GM23248 (cell line): ENCODE measurements around the gene OSBPL6. TPM values are rescaled to one million over a fixed set of nuclear protein-coding genes. Genes with fewer than 3 reads are reported as not detected.

Experiments used
- DNase-seq: peaks from one replicate; pipeline ENCODE4 v3.0.0-alpha.2; 2015
- H2AFZ ChIP-seq: fragments of 200-600 bp; sonication (generic); 2 replicates; pipeline ENCODE4 v1.6.1; 2016; ENCODE audit warnings: antibody characterized with exemption
- H3F3A ChIP-seq: fragments of 200-600 bp; sonication (generic); 2 replicates; pipeline ENCODE4 v1.6.1; 2016; ENCODE audit warnings: mild to moderate bottlenecking, antibody characterized with exemption, mixed run types; ENCODE audit not compliant: insufficient read depth
- H3K27ac ChIP-seq: fragments of 200-600 bp; sonication (generic); 2 replicates; pipeline ENCODE4 v1.5.1; 2016; ENCODE audit warnings: mild to moderate bottlenecking
- H3K27me3 ChIP-seq: fragments of 200-600 bp; sonication (generic); replicated peaks from 2 replicates; pipeline ENCODE4 v1.6.1; 2016; ENCODE audit warnings: mild to moderate bottlenecking; ENCODE audit not compliant: insufficient read depth
- H3K36me3 ChIP-seq: fragments of 200-600 bp; sonication (generic); 2 replicates; pipeline ENCODE4 v1.6.1; 2016; ENCODE audit warnings: low read depth, mild to moderate bottlenecking
- H3K4me1 ChIP-seq: fragments of 200-600 bp; sonication (generic); 2 replicates; pipeline ENCODE4 v1.6.1; 2016; ENCODE audit warnings: mild to moderate bottlenecking; ENCODE audit not compliant: insufficient read depth
- H3K4me2 ChIP-seq: fragments of 200-600 bp; sonication (generic); one replicate; pipeline ENCODE4 v1.6.1; 2016; ENCODE audit warnings: mild to moderate bottlenecking; ENCODE audit not compliant: unreplicated experiment
- H3K4me3 ChIP-seq: fragments of 200-600 bp; sonication (generic); 2 replicates; pipeline ENCODE4 v1.5.1; 2016; ENCODE audit warnings: mild to moderate bottlenecking
- H3K79me2 ChIP-seq: fragments of 200-600 bp; sonication (generic); 2 replicates; pipeline ENCODE4 v1.6.1; 2016; ENCODE audit warnings: mild to moderate bottlenecking; ENCODE audit not compliant: insufficient read depth
- H3K9ac ChIP-seq: fragments of 200-600 bp; sonication (generic); 2 replicates; pipeline ENCODE4 v1.6.1; 2016; ENCODE audit warnings: mild to moderate bottlenecking
- H3K9me2 ChIP-seq: fragments of 200-600 bp; sonication (generic); 2 replicates; pipeline ENCODE4 v1.6.1; 2016; ENCODE audit warnings: mixed run types, mild to moderate bottlenecking, moderate library complexity; ENCODE audit not compliant: insufficient read depth
- H3K9me3 ChIP-seq: fragments of 200-600 bp; sonication (generic); one replicate; pipeline ENCODE4 v1.6.1; 2017; ENCODE audit warnings: low read depth
- H4K20me1 ChIP-seq: fragments of 200-600 bp; sonication (generic); 2 replicates; pipeline ENCODE4 v1.6.0; 2016; ENCODE audit not compliant: insufficient read depth
- EZH2 ChIP-seq: fragments of 200-600 bp; sonication (generic); IDR thresholded peaks from 2 replicates; pipeline ENCODE4 v1.6.1; 2018; ENCODE audit warnings: antibody characterized with exemption, mild to moderate bottlenecking; ENCODE audit not compliant: insufficient read depth, poor library complexity, severe bottlenecking
- EZH2phosphoT487 ChIP-seq: fragments of 200-600 bp; sonication (generic); IDR thresholded peaks from 2 replicates; pipeline ENCODE4 v1.6.1; 2018; ENCODE audit warnings: antibody characterized with exemption, moderate library complexity, mild to moderate bottlenecking, low read depth; ENCODE audit not compliant: insufficient read depth
- WGBS, 2 experiments: methylation state at CpG; one replicate each; pipeline ENCODE4 v1.1.6; 2015 to 2017; ENCODE audit warnings: low lambda C conversion rate in 2 of 2, low coverage in 1 of 2; ENCODE audit errors: missing lambda C conversion rate in 2 of 2; 5-methylcytosine and 5-hydroxymethylcytosine counted together
- in situ Hi-C: fragments of 300-500 bp; cut with MboI; formaldehyde crosslinking; loops from 2 replicates; pipeline ENCODE4 v1.15.0; 2020
- polyA plus RNA-seq: library from polyadenylated mRNA; unstranded; fragments of >200 nt; fragmentation: Nextera tagmentation; extraction: Ambion mirVana; gene quantifications from 2 replicates; pipeline ENCODE4 v1.2.1, GENCODE V29; 2016
- total RNA-seq: library from RNA; depleted of rRNA; stranded (reverse); fragments of >200 nt; shearing (Covaris generic); gene quantifications from 2 replicates; pipeline ENCODE4 v1.2.3, GENCODE V29; 2014

Gene OSBPL6
- total and polyA plus RNA-seq, 2 experiments from 2014 or later: 6.3 to 11.8 TPM

GRCh38 chr2:178301649-178302238, 107.4 kb downstream of the OSBPL6 start:
- in situ Hi-C loops: no loop called here
- H3K4me1 ChIP-seq: peaks cover 11% of the 10 kb centered on the region
- 66 to 67% methylated on average over 3 of the region's 3 CpGs for WGBS, 2 experiments

GRCh38 chr2:178304333-178304732, 110.0 kb downstream of the OSBPL6 start:
- Histone ChIP-seq H3K4me3 (no peak overlapping the region), H3F3A (no peaks in the 10 kb centered on the region), H3K9me3 (no peaks in the 10 kb centered on the region), H2AFZ (no peak overlapping the region), H3K4me2 (no peak overlapping the region), H3K27me3 (no peaks in the 10 kb centered on the region), H3K4me1 (no peaks in the 10 kb centered on the region), H3K9me2 (no peaks in the 10 kb centered on the region), H3K9ac (no peak overlapping the region), H3K27ac (no peak overlapping the region), H3K79me2 (no peaks in the 10 kb centered on the region), H3K36me3 (no peaks in the 10 kb centered on the region), H4K20me1 (no peaks in the 10 kb centered on the region)
- no peak for DNase-seq
- in situ Hi-C loops: no loop called here
- WGBS, 2 experiments: 64 to 69% methylated on average over 3 of the region's 3 CpGs
- TF ChIP-seq EZH2phosphoT487: no peak
- no peak for TF ChIP-seq EZH2

More at GRCh38 chr2:178301649-178302238, 107.4 kb downstream of the OSBPL6 start:
- H2AFZ ChIP-seq: no peak overlapping the region
- H3K9ac ChIP-seq: no peak overlapping the region
- TF ChIP-seq EZH2 (no peak), EZH2phosphoT487 (no peak)
- H3K27me3 ChIP-seq: no peaks in the 10 kb centered on the region
- H3K4me2 ChIP-seq: no peak overlapping the region
- H3K9me2 ChIP-seq: no peaks in the 10 kb centered on the region
- 0 out of 2 replicates have a peak, but pooled peaks cover 5% of the 10 kb centered on the region for H3F3A ChIP-seq
- no peaks in the 10 kb centered on the region for H3K36me3 ChIP-seq
- H3K27ac ChIP-seq: no peak overlapping the region
- H3K79me2 ChIP-seq: no peaks in the 10 kb centered on the region
- no peak for DNase-seq
- H4K20me1 ChIP-seq: no peaks in the 10 kb centered on the region
- no peak overlapping the region for H3K4me3 ChIP-seq
- H3K9me3 ChIP-seq: no peaks in the 10 kb centered on the region

GRCh38 chr2:178306352-178307073, 112.2 kb downstream of the OSBPL6 start:
- H3K27me3 ChIP-seq: no peaks in the 10 kb centered on the region
- DNase-seq: peak; percentile 68
- H4K20me1 ChIP-seq: no peaks in the 10 kb centered on the region
- 37 to 39% methylated on average over 8 of the region's 8 CpGs for WGBS, 2 experiments
- no peak overlapping the region for H3K9ac ChIP-seq
- no peaks in the 10 kb centered on the region for H3K4me1 ChIP-seq
- no peaks in the 10 kb centered on the region for H3K36me3 ChIP-seq
- in situ Hi-C loops: no loop called here
- H2AFZ ChIP-seq: no peak overlapping the region; the same call in 1 of the 2 replicates
- H3F3A ChIP-seq: no peaks in the 10 kb centered on the region
- H3K4me3 ChIP-seq: no peak overlapping the region
- H3K79me2 ChIP-seq: no peaks in the 10 kb centered on the region
- no peak overlapping the region for H3K4me2 ChIP-seq
- H3K27ac ChIP-seq: no peak overlapping the region
- no peaks in the 10 kb centered on the region for H3K9me2 ChIP-seq
- H3K9me3 ChIP-seq: no peaks in the 10 kb centered on the region
- TF ChIP-seq EZH2phosphoT487 (no peak), EZH2 (no peak)

GRCh38 chr2:178307650-178308049, 113.3 kb downstream of the OSBPL6 start:
- DNase-seq: no peak
- Histone ChIP-seq H3K9me3 (no peaks in the 10 kb centered on the region), H4K20me1 (no peaks in the 10 kb centered on the region), H3K9ac (no peak overlapping the region), H3K4me3 (no peak overlapping the region), H3F3A (no peaks in the 10 kb centered on the region), H3K4me2 (no peak overlapping the region), H3K27ac (no peak overlapping the region), H3K4me1 (no peaks in the 10 kb centered on the region), H3K79me2 (no peaks in the 10 kb centered on the region), H3K27me3 (no peaks in the 10 kb centered on the region), H2AFZ (no peak overlapping the region), H3K36me3 (no peaks in the 10 kb centered on the region), H3K9me2 (no peaks in the 10 kb centered on the region)
- no peak for TF ChIP-seq EZH2
- no peak for TF ChIP-seq EZH2phosphoT487
- WGBS, 2 experiments: 56 to 58% methylated on average over 7 of the region's 7 CpGs
- in situ Hi-C loops: no loop called here
